Endothelial cell (in vitro differentiated cells): ENCODE data around the gene MID1. TPM values are rescaled to one million over a fixed set of nuclear protein-coding genes. Genes with fewer than 3 reads are reported as not detected.

Source experiments
- DNase-seq: peaks from one replicate; pipeline ENCODE4 v3.0.0; 2021; ENCODE audit warnings: low spot score
- H3K27ac Mint-ChIP-seq: one replicate; pipeline ENCODE4 v1.8.0; 2021; ENCODE audit warnings: mixed read lengths, inconsistent platforms; ENCODE audit not compliant: unreplicated experiment
- H3K27me3 Mint-ChIP-seq: one replicate; pipeline ENCODE4 v1.8.0; 2021; ENCODE audit warnings: mild to moderate bottlenecking, moderate library complexity, mixed read lengths, inconsistent platforms; ENCODE audit not compliant: unreplicated experiment
- H3K36me3 Mint-ChIP-seq: one replicate; pipeline ENCODE4 v1.8.0; 2021; ENCODE audit warnings: mild to moderate bottlenecking, low read depth, mixed read lengths, inconsistent platforms; ENCODE audit not compliant: unreplicated experiment
- H3K4me1 Mint-ChIP-seq: one replicate; pipeline ENCODE4 v1.8.0; 2021; ENCODE audit warnings: mild to moderate bottlenecking, mixed read lengths, inconsistent platforms; ENCODE audit not compliant: unreplicated experiment
- H3K4me3 Mint-ChIP-seq: one replicate; pipeline ENCODE4 v1.8.0; 2021; ENCODE audit warnings: mild to moderate bottlenecking, mixed read lengths, inconsistent platforms; ENCODE audit not compliant: unreplicated experiment
- H3K9me3 Mint-ChIP-seq: one replicate; pipeline ENCODE4 v1.8.0; 2021; ENCODE audit warnings: mixed read lengths, inconsistent platforms; ENCODE audit not compliant: unreplicated experiment
- CTCF ChIP-seq: fragments of 200-600 bp; sonication (generic); IDR thresholded peaks from one replicate; pipeline ENCODE4 v1.5.0; 2021; ENCODE audit warnings: antibody characterized with exemption; ENCODE audit not compliant: unreplicated experiment
- total RNA-seq: library from RNA; stranded (reverse); fragmentation: NEBNext Ultra II Directional; extraction: Animal tissue kit (Norgen Biotek cat#: 25700); gene quantifications from one replicate; pipeline ENCODE4 v1.2.1, GENCODE V29; 2021; ENCODE audit not compliant: unreplicated experiment

Gene MID1
- total RNA-seq, 1 donor from 2014 or later, result 61.8 TPM

- H3K27ac Mint-ChIP-seq, result no peak overlapping the region
- peaks cover 3% of the 10 kb centered on the region for H3K27me3 Mint-ChIP-seq
- DNase-seq, result no peak
- TF ChIP-seq CTCF, result no peak
- no peaks in the 10 kb centered on the region for H3K9me3 Mint-ChIP-seq
- peaks cover 33% of the 10 kb centered on the region for H3K4me1 Mint-ChIP-seq
- H3K4me3 Mint-ChIP-seq, result peak overlapping the region; percentile 95
- H3K36me3 Mint-ChIP-seq, result no peaks in the 10 kb centered on the region
Observed at GRCh38 chrX:10618961-10619360, 1.4 kb downstream of the MID1 start.

GRCh38 chrX:10617999-10618351 lies 2.4 kb downstream of the MID1 start:
- H3K36me3 Mint-ChIP-seq, result no peaks in the 10 kb centered on the region
- no peak overlapping the region for H3K27ac Mint-ChIP-seq
- no peaks in the 10 kb centered on the region for H3K9me3 Mint-ChIP-seq
- peaks cover 33% of the 10 kb centered on the region for H3K4me1 Mint-ChIP-seq
- TF ChIP-seq CTCF, result no peak
- peak overlapping the region; percentile 95 for H3K4me3 Mint-ChIP-seq
- H3K27me3 Mint-ChIP-seq, result peaks cover 3% of the 10 kb centered on the region
- no peak for DNase-seq

- no peak for TF ChIP-seq CTCF
Observed at GRCh38 chrX:10617186-10617998, 3.0 kb downstream of the MID1 start.

GRCh38 chrX:10615931-10616774 lies 4.2 kb downstream of the MID1 start:
- H3K36me3 Mint-ChIP-seq, result no peaks in the 10 kb centered on the region
- no peaks in the 10 kb centered on the region for H3K9me3 Mint-ChIP-seq
- peak; percentile 28 for DNase-seq
- peak overlapping the region; percentile 87 for H3K27ac Mint-ChIP-seq
- peaks cover 3% of the 10 kb centered on the region for H3K27me3 Mint-ChIP-seq
- peak; percentile 65 for TF ChIP-seq CTCF
- peak overlapping the region; percentile 37 for H3K4me3 Mint-ChIP-seq
- H3K4me1 Mint-ChIP-seq, result peaks cover 40% of the 10 kb centered on the region

More at GRCh38 chrX:10617186-10617998, 3.0 kb downstream of the MID1 start:
- Mint-ChIP-seq H3K27ac (peak overlapping the region; percentile 75), H3K36me3 (no peaks in the 10 kb centered on the region), H3K9me3 (no peaks in the 10 kb centered on the region), H3K27me3 (peaks cover 3% of the 10 kb centered on the region), H3K4me1 (peaks cover 32% of the 10 kb centered on the region), H3K4me3 (peak overlapping the region; percentile 42)
- DNase-seq, result no peak

GRCh38 chrX:10612215-10612614 lies 8.2 kb downstream of the MID1 start:
- H3K27ac Mint-ChIP-seq, result no peak overlapping the region
- no peaks in the 10 kb centered on the region for H3K9me3 Mint-ChIP-seq
- no peak overlapping the region for H3K4me3 Mint-ChIP-seq
- peaks cover 28% of the 10 kb centered on the region for H3K4me1 Mint-ChIP-seq
- TF ChIP-seq CTCF, result no peak
- H3K27me3 Mint-ChIP-seq, result no peaks in the 10 kb centered on the region
- H3K36me3 Mint-ChIP-seq, result no peaks in the 10 kb centered on the region
- no peak for DNase-seq
